Esophagus muscularis mucosa (tissue), 3 donors: ENCODE measurements around the gene SEC62.

Experiments used
- CTCF ChIP-seq, 3 experiments: fragments of 200-600 bp in 2 of 3; fragments of 450-650 bp in 1 of 3; sonication (generic) in 2 of 3; IDR thresholded peaks; one replicate each; pipeline ENCODE4 v1.5.1; 2017 to 2019; ENCODE audit warnings: antibody characterized with exemption in 3 of 3, mild to moderate bottlenecking in 2 of 3, moderate library complexity in 1 of 3
- EP300 ChIP-seq: sonication (generic); formaldehyde crosslinking; IDR thresholded peaks from one replicate; pipeline ENCODE4 v1.6.1; 2017; ENCODE audit warnings: antibody characterized with exemption

- no peak for TF ChIP-seq CTCF (IDR thresholded peaks at IDR 0.05)
- TF ChIP-seq EP300: no peak
These were observed 36.3 kb downstream of the SEC62 start for GRCh38 chr3:170002879-170003278.
